ENCODE results near the gene CDK14.

The CDK14 gene

GRCh38 chr7:90595801-90596670 is at the start of gene CDK14:
TSS of gene CDK14 (plus strand) at chr7:90596321. CDS start at chr7:90596628, 307 bp downstream.
- peak in 1 of 3 experiments; percentile 20 for DNase-seq (ENCODE audit: low read depth in 3 of 3)

GRCh38 chr7:90551036-90551435 is 45.1 kb upstream of the CDK14 start:
- DNase-seq (ENCODE audit: low read depth in 3 of 3) = no peak

DNA sequence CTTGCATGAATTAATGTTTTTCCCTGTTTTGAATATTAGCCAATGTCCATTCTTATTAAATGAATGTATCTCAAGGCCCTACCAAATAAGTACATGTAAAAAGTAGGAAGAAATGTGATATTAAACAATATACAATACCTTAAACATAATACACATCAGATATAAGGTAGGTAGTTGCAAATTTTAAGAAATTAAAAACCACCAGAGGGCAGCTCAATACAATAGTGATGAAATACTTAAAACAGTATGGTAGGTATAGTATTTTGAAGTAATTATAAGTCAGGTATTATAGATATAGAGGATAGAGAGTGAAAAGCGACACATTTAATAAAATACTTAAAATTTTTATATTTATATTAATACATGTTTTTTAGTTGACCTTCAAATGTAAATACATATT is 43.6 kb upstream of the CDK14 start:
- DNase-seq (ENCODE audit: low read depth in 3 of 3) = no peak

DNA sequence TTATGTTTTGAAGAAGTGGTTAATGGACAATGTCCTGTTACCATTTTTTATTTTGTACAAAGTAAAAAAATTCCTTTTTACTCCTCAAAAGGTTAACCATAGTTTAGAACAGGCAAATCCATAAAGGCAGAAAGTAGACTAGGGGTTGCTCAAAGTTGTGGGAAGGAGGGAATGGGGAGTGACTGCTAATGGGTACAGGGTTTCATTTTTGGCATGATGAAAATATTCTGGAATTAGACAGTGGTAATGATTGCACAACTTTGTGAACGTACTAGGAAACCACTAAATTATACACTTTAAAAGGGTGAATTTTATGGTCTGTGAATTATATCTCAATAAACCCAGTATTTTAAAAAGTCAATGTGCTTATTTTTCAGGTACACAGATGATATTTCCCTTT is 35.4 kb upstream of the CDK14 start:
- no peak for DNase-seq (ENCODE audit: low read depth in 3 of 3)

- no peak for DNase-seq (ENCODE audit: low read depth in 3 of 3)
These were observed 32.8 kb upstream of the CDK14 start for GRCh38 chr7:90563286-90563685.

DNA sequence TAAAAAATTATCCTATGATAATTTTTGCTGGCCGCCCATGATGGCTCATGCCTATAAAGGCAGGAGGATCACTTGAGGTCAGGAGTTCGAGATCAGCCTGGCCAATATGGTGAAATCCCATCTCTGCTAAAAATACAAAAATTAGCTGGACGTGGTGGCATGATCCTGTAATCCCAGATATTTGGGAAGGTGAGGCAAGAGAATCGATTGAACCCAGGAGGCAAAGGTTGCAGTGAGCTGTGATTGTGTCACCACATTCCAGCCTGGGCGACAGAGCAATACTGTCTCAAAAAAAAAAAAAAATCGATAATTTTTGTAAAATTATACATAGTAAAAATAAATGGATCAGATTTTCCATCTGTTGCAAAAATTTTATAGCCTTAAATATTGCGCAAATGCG is 31.7 kb upstream of the CDK14 start:
- DNase-seq (ENCODE audit: low read depth in 3 of 3) = no peak

DNA sequence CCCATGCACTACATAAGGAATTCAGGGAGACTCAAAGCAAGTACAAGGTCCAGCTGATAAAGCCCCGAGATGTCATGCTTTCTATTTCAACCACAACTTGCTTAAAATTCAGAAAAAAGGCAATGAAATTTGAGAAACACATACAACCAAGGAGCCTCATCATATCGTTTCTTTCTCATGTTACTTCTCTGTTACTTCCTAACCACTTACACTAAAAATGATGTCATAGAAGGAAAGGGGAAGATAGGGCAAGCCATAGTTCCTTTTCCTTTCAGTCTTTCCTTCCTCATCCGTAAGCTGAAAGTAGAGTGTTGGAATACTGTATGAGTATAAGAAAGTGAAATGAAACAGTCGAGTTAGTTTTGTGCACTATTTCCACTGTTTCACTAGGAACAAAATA is 27.9 kb upstream of the CDK14 start:
- no peak for DNase-seq (ENCODE audit: low read depth in 3 of 3)

- DNase-seq (ENCODE audit: low read depth in 3 of 3) = no peak
These were observed 26.8 kb upstream of the CDK14 start for GRCh38 chr7:90569368-90569767.

DNA sequence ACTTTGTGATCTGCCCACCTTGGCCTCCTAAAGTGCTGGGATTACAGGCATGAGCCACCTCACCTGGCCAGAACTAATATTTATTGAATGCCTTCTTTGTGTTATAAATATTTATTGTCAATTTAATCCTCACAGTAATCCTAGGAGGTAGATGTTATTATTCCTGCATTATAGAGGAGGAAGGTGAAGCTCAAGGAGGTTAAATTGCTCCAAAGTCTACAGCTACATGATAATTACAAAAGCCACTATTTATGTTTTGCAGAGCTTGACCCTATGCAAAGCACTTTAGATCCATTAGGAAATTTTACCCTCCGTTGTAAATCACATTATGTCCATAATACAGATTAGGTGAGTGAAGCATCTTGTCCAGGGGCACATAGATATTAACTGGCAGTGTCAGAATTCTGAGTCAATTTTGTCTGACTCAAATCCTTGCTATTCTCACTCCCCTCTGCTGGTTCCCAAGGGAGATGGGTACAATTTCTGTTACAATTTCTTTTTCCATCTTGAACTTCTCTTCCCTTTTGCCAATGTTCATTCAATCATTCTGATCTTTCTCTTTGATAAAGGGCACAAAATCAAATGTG is 25.7 kb upstream of the CDK14 start:
- no peak for DNase-seq (ENCODE audit: low read depth in 3 of 3)

GRCh38 chr7:90574146-90574819 is 21.8 kb upstream of the CDK14 start:
- DNase-seq (ENCODE audit: low read depth in 3 of 3) = no peak

- DNase-seq (ENCODE audit: low read depth in 3 of 3) = no peak
These were observed 21.3 kb upstream of the CDK14 start for GRCh38 chr7:90574820-90575187.

GRCh38 chr7:90579181-90579688 is 16.9 kb upstream of the CDK14 start:
- DNase-seq (ENCODE audit: low read depth in 3 of 3) = no peak

DNA sequence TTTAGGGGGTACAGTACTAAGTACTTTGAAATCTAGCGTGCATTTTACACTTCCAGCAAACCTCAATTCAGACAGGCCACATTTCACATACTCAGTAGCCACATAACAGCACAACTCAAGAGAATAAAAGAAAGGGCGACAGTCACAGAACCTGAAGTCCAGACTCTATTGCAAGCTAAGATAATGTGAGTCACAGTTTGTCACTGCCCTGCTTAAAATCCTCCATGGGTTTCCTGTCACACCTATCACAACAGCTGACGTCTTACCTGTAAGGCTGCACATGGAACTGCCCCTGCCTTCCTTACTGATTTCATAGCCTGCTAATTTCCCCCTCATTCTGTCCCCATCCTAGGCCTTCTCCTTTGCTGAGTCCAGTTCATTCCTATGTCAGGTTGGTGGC is 16.1 kb upstream of the CDK14 start:
- no peak for DNase-seq (ENCODE audit: low read depth in 3 of 3)

DNA sequence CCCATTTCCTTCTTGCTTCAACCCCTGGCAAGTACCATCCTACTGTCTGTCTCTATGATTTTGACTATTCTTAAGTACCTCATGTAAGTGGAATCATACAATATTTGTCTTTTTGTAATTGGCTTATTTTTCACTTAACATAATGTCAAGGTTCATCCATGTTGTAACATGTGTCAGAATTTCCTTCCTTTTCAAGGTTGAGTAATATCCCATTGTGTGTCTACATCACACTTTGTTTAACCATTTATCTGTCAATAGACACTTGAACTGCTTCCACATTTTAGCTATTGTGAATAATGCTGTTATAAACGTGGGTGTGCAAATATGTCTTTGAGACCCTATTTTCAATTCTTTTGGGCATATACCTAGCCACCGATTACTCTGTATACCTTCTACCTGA is 14.0 kb upstream of the CDK14 start:
- DNase-seq (ENCODE audit: low read depth in 3 of 3) = no peak

GRCh38 chr7:90584378-90584777 is 11.7 kb upstream of the CDK14 start:
- DNase-seq (ENCODE audit: low read depth in 3 of 3) = no peak

GRCh38 chr7:90586091-90586490 is 10.0 kb upstream of the CDK14 start:
- DNase-seq (ENCODE audit: low read depth in 3 of 3) = no peak

- DNase-seq (ENCODE audit: low read depth in 3 of 3) = no peak
These were observed 8.4 kb upstream of the CDK14 start for GRCh38 chr7:90587766-90588165.

- no peak for DNase-seq (ENCODE audit: low read depth in 3 of 3)
These were observed 4.1 kb upstream of the CDK14 start for GRCh38 chr7:90592033-90592432.

- no peak for DNase-seq (ENCODE audit: low read depth in 3 of 3)
These were observed 2.9 kb upstream of the CDK14 start for GRCh38 chr7:90593205-90593604.

DNA sequence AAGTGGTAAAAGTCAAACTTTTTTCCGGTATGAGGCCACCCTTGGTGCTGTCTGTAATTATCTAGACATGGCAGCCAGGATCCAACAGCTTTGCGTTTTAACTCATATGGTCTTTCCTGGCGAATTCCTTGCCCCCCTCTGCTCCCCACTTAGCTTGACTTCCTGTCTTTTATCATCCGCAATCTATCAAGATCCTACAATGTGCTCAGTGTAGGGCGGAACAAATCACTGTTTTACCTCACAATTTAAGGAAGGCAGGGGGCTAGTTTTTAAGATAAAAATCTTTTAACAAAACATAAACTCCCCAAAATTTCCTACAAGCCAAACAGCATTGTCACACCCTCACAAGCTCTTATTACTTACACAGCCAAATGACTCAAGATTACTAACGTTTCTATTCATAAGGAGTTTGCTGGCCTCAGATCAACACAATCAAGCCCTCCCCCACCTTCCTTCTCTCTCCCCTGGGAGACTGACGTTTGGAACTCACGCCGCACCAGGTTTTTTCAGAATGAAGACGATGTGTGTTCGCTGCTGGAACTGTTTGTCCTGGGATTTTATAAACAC is 1.3 kb upstream of the CDK14 start:
- DNase-seq (ENCODE audit: low read depth in 3 of 3) = no peak

DNA sequence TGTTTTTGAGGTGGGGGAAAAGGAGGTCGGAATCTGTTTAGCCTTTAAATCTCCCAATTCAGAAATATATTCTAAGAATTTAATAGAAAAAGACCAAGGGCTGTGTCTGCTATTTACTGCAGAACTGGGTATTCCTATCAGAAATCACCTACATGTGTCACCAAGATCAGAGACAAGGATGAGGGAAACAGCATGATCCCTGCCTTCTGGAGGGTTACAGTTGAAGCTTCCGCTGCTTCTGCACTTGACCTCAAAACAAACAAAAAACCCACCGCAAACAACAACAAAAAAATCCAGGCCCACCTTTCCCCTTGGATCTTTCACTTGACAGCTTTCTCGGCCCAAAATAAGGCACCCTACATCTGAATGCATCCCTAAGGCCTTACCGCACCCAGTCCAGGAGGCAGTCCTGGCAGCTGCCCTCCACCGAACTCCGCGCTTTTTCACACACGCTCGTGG is 750 bp upstream of the CDK14 start:
- no peak for DNase-seq (ENCODE audit: low read depth in 3 of 3)

Measured in stimulated activated CD4-positive, alpha-beta T cell treated with anti-CD3 and anti-CD28 coated beads, TNF-alpha, amount 100 ng/mL, for 4 hours (primary cell).